IMR-90 (cell line): ENCODE results near the gene KRT28. TPM values are rescaled to one million over a fixed set of nuclear protein-coding genes. Genes with fewer than 3 reads are reported as not detected.

Experiments
- ATAC-seq: fragments of 200-7000 bp; cut with Tn5 transposase; 2 replicates; pipeline ENCODE4 v1.9.1; 2020; ENCODE audit warnings: low read depth, mild to moderate bottlenecking, moderate library complexity
- BruUV-seq: library from RNA; stranded (reverse); fragments of 400-500 nt; replicated peaks from 2 replicates; lab custom pipeline; 2021; lab: Mats Ljungman, UMichigan
- CTCF ChIA-PET: fragments of 300-600 bp; formaldehyde crosslinking; extraction: SDS; loops from one replicate; lab custom pipeline; 2021; ENCODE audit warnings: antibody characterized with exemption; lab: Yijun Ruan, JAX
- POLR2A ChIA-PET: fragments of 300-600 bp; sonication (Branson Sonifier 250); formaldehyde crosslinking; loops from one replicate; lab custom pipeline; 2022; ENCODE audit warnings: antibody characterized with exemption; ENCODE audit not compliant: unreplicated experiment; lab: Charles Lee
- DNase-seq: peaks from one replicate; pipeline ENCODE4 v3.0.0; 2013
- H2AFZ ChIP-seq: replicated peaks from 2 replicates; pipeline ENCODE3; 2013; ENCODE audit warnings: low read length, mild to moderate bottlenecking; ENCODE audit not compliant: poor library complexity
- H2AK5ac ChIP-seq: 2 replicates; pipeline ENCODE4 v1.6.1; 2013; ENCODE audit warnings: low read depth, low read length, inconsistent platforms
- H2AK9ac ChIP-seq: replicated peaks from 2 replicates; pipeline ENCODE3; 2013; ENCODE audit warnings: mild to moderate bottlenecking, low read depth, low read length, moderate library complexity; ENCODE audit not compliant: poor library complexity
- H2BK120ac ChIP-seq: 2 replicates; pipeline ENCODE4 v1.6.1; 2013; ENCODE audit warnings: low read depth, low read length, inconsistent platforms
- H2BK15ac ChIP-seq: 3 replicates; pipeline ENCODE4 v1.6.1; 2013; ENCODE audit warnings: low read depth, low read length, inconsistent platforms
- H2BK20ac ChIP-seq: 2 replicates; pipeline ENCODE4 v1.6.1; 2013; ENCODE audit warnings: low read depth, mild to moderate bottlenecking, inconsistent platforms, low read length, moderate library complexity
- H2BK5ac ChIP-seq: 2 replicates; pipeline ENCODE4 v1.6.1; 2013; ENCODE audit warnings: mild to moderate bottlenecking, low read depth, low read length, inconsistent platforms; ENCODE audit not compliant: poor library complexity, severe bottlenecking
- H3K14ac ChIP-seq: replicated peaks from 2 replicates; pipeline ENCODE4 v1.6.1; 2013; ENCODE audit warnings: low read depth, low read length, inconsistent platforms
- H3K18ac ChIP-seq: 2 replicates; pipeline ENCODE4 v1.6.1; 2013; ENCODE audit warnings: low read depth, low read length, control low read depth
- H3K23ac ChIP-seq: 2 replicates; pipeline ENCODE4 v1.6.1; 2013; ENCODE audit warnings: low read depth, low read length, inconsistent platforms
- H3K27ac ChIP-seq: 2 replicates; pipeline ENCODE4 v1.5.1; 2013; ENCODE audit warnings: mild to moderate bottlenecking, control low read depth, low read length; ENCODE audit not compliant: insufficient read depth
- H3K27me3 ChIP-seq: 2 replicates; pipeline ENCODE4 v1.6.1; 2013; ENCODE audit warnings: low read length; ENCODE audit not compliant: control insufficient read depth, insufficient read depth
- H3K36me3 ChIP-seq: 2 replicates; pipeline ENCODE4 v1.6.1; 2013; ENCODE audit warnings: low read length, mixed read lengths; ENCODE audit not compliant: control insufficient read depth, insufficient read depth
- H3K4ac ChIP-seq: 2 replicates; pipeline ENCODE4 v1.6.1; 2013; ENCODE audit warnings: low read depth, low read length, inconsistent platforms
- H3K4me1 ChIP-seq: 2 replicates; pipeline ENCODE4 v1.6.1; 2013; ENCODE audit warnings: low read length, mixed read lengths; ENCODE audit not compliant: control insufficient read depth, insufficient read depth
- H3K4me2 ChIP-seq: 2 replicates; pipeline ENCODE4 v1.6.1; 2013; ENCODE audit warnings: low read depth, mild to moderate bottlenecking, control low read depth, low read length, moderate library complexity
- H3K4me3 ChIP-seq: 2 replicates; pipeline ENCODE4 v1.5.1; 2013; ENCODE audit warnings: low read depth, mild to moderate bottlenecking, control low read depth, low read length, moderate library complexity; ENCODE audit not compliant: insufficient read depth
- H3K56ac ChIP-seq: 2 replicates; pipeline ENCODE4 v1.6.1; 2013; ENCODE audit warnings: low read length, inconsistent platforms; ENCODE audit not compliant: insufficient read depth; ENCODE audit errors: extremely low read depth
- H3K79me1 ChIP-seq, 2 experiments: 2 replicates each; pipeline ENCODE4 v1.6.1; 2013; ENCODE audit warnings: low read length in 2 of 2, inconsistent platforms in 1 of 2, low read depth in 1 of 2
- H3K9ac ChIP-seq: 2 replicates; pipeline ENCODE4 v1.6.1; 2013; ENCODE audit warnings: low read depth, low read length, control low read depth
- H3K9me1 ChIP-seq: 2 replicates; pipeline ENCODE4 v1.6.1; 2013; ENCODE audit warnings: low read length, inconsistent platforms; ENCODE audit not compliant: insufficient read depth
- H3K9me3 ChIP-seq: 2 replicates; pipeline ENCODE4 v1.6.1; 2013; ENCODE audit warnings: low read length; ENCODE audit not compliant: control insufficient read depth, insufficient read depth
- H4K20me1 ChIP-seq: 2 replicates; pipeline ENCODE4 v1.6.1; 2013; ENCODE audit warnings: low read length, inconsistent platforms; ENCODE audit not compliant: insufficient read depth
- H4K5ac ChIP-seq: 2 replicates; pipeline ENCODE4 v1.6.1; 2013; ENCODE audit warnings: mild to moderate bottlenecking, low read depth, low read length, control low read depth
- H4K8ac ChIP-seq, 2 experiments: 2 replicates each; pipeline ENCODE4 v1.6.1; 2013; ENCODE audit warnings: low read depth in 2 of 2, low read length in 2 of 2, control low read depth in 1 of 2, inconsistent platforms in 1 of 2
- H4K91ac ChIP-seq: 2 replicates; pipeline ENCODE4 v1.6.1; 2013; ENCODE audit warnings: low read depth, low read length, inconsistent platforms; ENCODE audit not compliant: insufficient read depth
- BHLHE40 ChIP-seq: fragments of 150-350 bp; IDR thresholded peaks from 2 replicates; pipeline ENCODE4 v1.6.1; 2016; ENCODE audit warnings: mild to moderate bottlenecking, low read depth, low read length
- CEBPB ChIP-seq: IDR thresholded peaks from 2 replicates; pipeline ENCODE4 v1.6.1; 2012; ENCODE audit warnings: low read depth, low read length, improper control_type of control experiment
- CHD1 ChIP-seq: IDR thresholded peaks from 2 replicates; pipeline ENCODE4 v1.6.1; 2012; ENCODE audit warnings: low read depth, low read length, improper control_type of control experiment
- FOS ChIP-seq: fragments of 150-350 bp; IDR thresholded peaks from 2 replicates; pipeline ENCODE4 v1.6.1; 2016; ENCODE audit warnings: low read depth, low read length
- MAFK ChIP-seq: IDR thresholded peaks from 2 replicates; pipeline ENCODE4 v1.6.1; 2012; ENCODE audit warnings: low read depth, low read length, improper control_type of control experiment
- MAZ ChIP-seq: IDR thresholded peaks from 2 replicates; pipeline ENCODE4 v1.6.1; 2012; ENCODE audit warnings: low read depth, mild to moderate bottlenecking, low read length, improper control_type of control experiment, moderate library complexity, borderline replicate concordance
- MXI1 ChIP-seq: IDR thresholded peaks from 2 replicates; pipeline ENCODE4 v1.6.1; 2012; ENCODE audit warnings: low read depth, mild to moderate bottlenecking, low read length, moderate library complexity, borderline replicate concordance
- NFE2L2 ChIP-seq: fragments of 150-350 bp; IDR thresholded peaks from 2 replicates; pipeline ENCODE4 v1.6.1; 2016; ENCODE audit warnings: low read depth, mild to moderate bottlenecking, low read length
- POLR2A ChIP-seq: IDR thresholded peaks from 2 replicates; pipeline ENCODE4 v1.6.1; 2012; ENCODE audit warnings: mild to moderate bottlenecking, low read depth, low read length
- RAD21 ChIP-seq: IDR thresholded peaks from 2 replicates; pipeline ENCODE4 v1.6.1; 2012; ENCODE audit warnings: low read length, improper control_type of control experiment
- RCOR1 ChIP-seq: IDR thresholded peaks from 2 replicates; pipeline ENCODE4 v1.6.1; 2012; ENCODE audit warnings: mild to moderate bottlenecking, low read length, improper control_type of control experiment; ENCODE audit not compliant: insufficient replicate concordance
- RFX5 ChIP-seq: IDR thresholded peaks from 2 replicates; pipeline ENCODE4 v1.8.0; 2012; ENCODE audit warnings: low read depth, mild to moderate bottlenecking, low read length, moderate library complexity
- SMC3 ChIP-seq: fragments of 150-350 bp; IDR thresholded peaks from 2 replicates; pipeline ENCODE4 v1.6.1; 2016; ENCODE audit warnings: low read depth, mild to moderate bottlenecking, antibody characterized with exemption, low read length, moderate library complexity
- WGBS, 2 experiments: methylation state at CpG; one replicate each; pipeline versions ENCODE4 v1.1.5 to v1.1.7; 2013; ENCODE audit warnings: missing lambda C conversion rate in 2 of 2; ENCODE audit not compliant: insufficient read length in 1 of 2; ENCODE audit errors: extremely low coverage in 2 of 2; 5-methylcytosine and 5-hydroxymethylcytosine counted together
- dilution Hi-C: fragments of 300-500 bp; cut with HindIII; formaldehyde crosslinking; loops from one replicate; pipeline ENCODE4 v1.14.3; 2018; ENCODE audit warnings: low sequenced_read_pairs; ENCODE audit not compliant: unreplicated experiment
- in situ Hi-C: fragments of 300-500 bp; cut with MboI; formaldehyde crosslinking; loops from 3 replicates; pipeline ENCODE4 v1.14.3; 2019; ENCODE audit warnings: low sequenced_read_pairs, inconsistent platforms, mixed read lengths
- intact Hi-C: fragments of 100-400 bp; cut with micrococcal nuclease; formaldehyde crosslinking; loops from 2 replicates; pipeline ENCODE4 v1.10.0; 2022
- polyA plus RNA-seq, 3 experiments: library from polyadenylated mRNA; depleted of rRNA; stranded (reverse); fragments of >200 nt; gene quantifications; 2 replicates each; pipeline ENCODE4 v1.2.3, GENCODE V29; 2012; ENCODE audit warnings: low replicate concordance in 1 of 3
- total RNA-seq: library from RNA; depleted of rRNA; stranded (reverse); fragments of >200 nt; gene quantifications from 2 replicates; pipeline ENCODE4 v1.2.3, GENCODE V29; 2012
- TF ChIP-seq, protein P1 (sequence below): fragments of 150-350 bp; IDR thresholded peaks from 2 replicates; pipeline ENCODE4 v1.6.1; 2017; ENCODE audit warnings: mild to moderate bottlenecking, antibody characterized with exemption, low read length, low read depth
- TF ChIP-seq, protein P2 (sequence below): fragments of 150-350 bp; IDR thresholded peaks from 2 replicates; pipeline ENCODE4 v1.6.1; 2016; ENCODE audit warnings: low read depth, mild to moderate bottlenecking, low read length, moderate library complexity, borderline replicate concordance
- TF ChIP-seq, protein P3 (sequence below): conservative IDR thresholded peaks from 2 replicates; pipeline ENCODE4 v1.5.1; 2012; ENCODE audit warnings: mild to moderate bottlenecking, low read depth, low read length, improper control_type of control experiment

The KRT28 gene
- total and polyA plus RNA-seq, 2 of the 4 experiments (the other 2 are of a cell fraction): not detected

DNA sequence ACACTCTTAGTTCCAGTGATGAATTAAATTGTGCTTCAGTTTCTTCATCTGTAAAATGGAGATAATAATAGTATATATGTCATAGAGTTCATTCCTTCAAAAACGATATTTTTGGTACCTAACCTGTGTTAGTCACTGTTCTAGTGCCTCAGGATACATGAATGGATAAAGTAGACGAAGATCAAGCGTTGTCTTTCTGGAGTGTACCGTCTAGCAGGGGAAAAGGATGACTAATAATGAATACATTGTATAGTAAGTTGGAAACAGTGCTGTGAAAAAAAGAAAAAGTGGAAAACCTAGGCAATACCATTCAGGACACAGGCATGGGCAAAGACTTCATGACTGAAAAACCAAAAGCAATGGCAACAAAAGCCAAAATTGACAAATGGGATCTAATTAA lies 14.0 kb upstream of the KRT28 start:
- in situ Hi-C loops (no loop called here), dilution Hi-C loops (no loop called here), intact Hi-C loops (no loop called here)
- Histone ChIP-seq H3K4me3 (no peak overlapping the region), H2AFZ (no peak overlapping the region), H3K4me1 (peaks cover 2% of the 10 kb centered on the region; the same call in 1 of the 2 replicates), H3K14ac (no peak overlapping the region), H2BK20ac (no peak overlapping the region), H4K8ac (no peak overlapping the region), H3K36me3 (peaks cover 9% of the 10 kb centered on the region), H2AK9ac (no peak overlapping the region), H3K9me3 (no peaks in the 10 kb centered on the region), H3K18ac (no peak overlapping the region), H4K91ac (no peak overlapping the region), H3K4ac (no peak overlapping the region), H3K27me3 (no peaks in the 10 kb centered on the region), H3K23ac (no peak overlapping the region), H2BK120ac (no peak overlapping the region), H3K9me1 (no peaks in the 10 kb centered on the region; the same call in 1 of the 2 replicates), H3K4me2 (no peak overlapping the region), H4K20me1 (no peaks in the 10 kb centered on the region), H3K27ac (no peak overlapping the region), H3K56ac (no peak overlapping the region), H3K79me1 (peaks cover 12 to 13% of the 10 kb centered on the region in 2 experiments), H3K9ac (no peak overlapping the region), H2AK5ac (no peak overlapping the region), H4K5ac (no peak overlapping the region), H2BK5ac (no peak overlapping the region), H2BK15ac (no peak overlapping the region)
- DNase-seq: peak; percentile 47
- ChIA-PET CTCF (interaction anchor here (0.6 kb wide), 1 partner anchor 11 kb away, joined by 3 read pairs; no protein-coding TSS in a partner anchor), POLR2A (no interaction called here)
- no CpG with 5 or more reads among the region's 4 CpGs for WGBS, 2 experiments
- BruUV-seq: no TSS peak
- no peak for ATAC-seq
- TF ChIP-seq BHLHE40 (no peak), CHD1 (no peak), RCOR1 (no peak), MAZ (no peak), CEBPB (no peak), RFX5 (no peak), MAFK (no peak), RAD21 (no peak), POLR2A (no peak), NFE2L2 (no peak), MXI1 (no peak), FOS (no peak), SMC3 (no peak)
- TF ChIP-seq, protein P1, sequence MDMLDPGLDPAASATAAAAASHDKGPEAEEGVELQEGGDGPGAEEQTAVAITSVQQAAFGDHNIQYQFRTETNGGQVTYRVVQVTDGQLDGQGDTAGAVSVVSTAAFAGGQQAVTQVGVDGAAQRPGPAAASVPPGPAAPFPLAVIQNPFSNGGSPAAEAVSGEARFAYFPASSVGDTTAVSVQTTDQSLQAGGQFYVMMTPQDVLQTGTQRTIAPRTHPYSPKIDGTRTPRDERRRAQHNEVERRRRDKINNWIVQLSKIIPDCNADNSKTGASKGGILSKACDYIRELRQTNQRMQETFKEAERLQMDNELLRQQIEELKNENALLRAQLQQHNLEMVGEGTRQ: no peak
- TF ChIP-seq, protein P2, sequence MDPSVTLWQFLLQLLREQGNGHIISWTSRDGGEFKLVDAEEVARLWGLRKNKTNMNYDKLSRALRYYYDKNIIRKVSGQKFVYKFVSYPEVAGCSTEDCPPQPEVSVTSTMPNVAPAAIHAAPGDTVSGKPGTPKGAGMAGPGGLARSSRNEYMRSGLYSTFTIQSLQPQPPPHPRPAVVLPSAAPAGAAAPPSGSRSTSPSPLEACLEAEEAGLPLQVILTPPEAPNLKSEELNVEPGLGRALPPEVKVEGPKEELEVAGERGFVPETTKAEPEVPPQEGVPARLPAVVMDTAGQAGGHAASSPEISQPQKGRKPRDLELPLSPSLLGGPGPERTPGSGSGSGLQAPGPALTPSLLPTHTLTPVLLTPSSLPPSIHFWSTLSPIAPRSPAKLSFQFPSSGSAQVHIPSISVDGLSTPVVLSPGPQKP: no peak
- TF ChIP-seq, protein P3, sequence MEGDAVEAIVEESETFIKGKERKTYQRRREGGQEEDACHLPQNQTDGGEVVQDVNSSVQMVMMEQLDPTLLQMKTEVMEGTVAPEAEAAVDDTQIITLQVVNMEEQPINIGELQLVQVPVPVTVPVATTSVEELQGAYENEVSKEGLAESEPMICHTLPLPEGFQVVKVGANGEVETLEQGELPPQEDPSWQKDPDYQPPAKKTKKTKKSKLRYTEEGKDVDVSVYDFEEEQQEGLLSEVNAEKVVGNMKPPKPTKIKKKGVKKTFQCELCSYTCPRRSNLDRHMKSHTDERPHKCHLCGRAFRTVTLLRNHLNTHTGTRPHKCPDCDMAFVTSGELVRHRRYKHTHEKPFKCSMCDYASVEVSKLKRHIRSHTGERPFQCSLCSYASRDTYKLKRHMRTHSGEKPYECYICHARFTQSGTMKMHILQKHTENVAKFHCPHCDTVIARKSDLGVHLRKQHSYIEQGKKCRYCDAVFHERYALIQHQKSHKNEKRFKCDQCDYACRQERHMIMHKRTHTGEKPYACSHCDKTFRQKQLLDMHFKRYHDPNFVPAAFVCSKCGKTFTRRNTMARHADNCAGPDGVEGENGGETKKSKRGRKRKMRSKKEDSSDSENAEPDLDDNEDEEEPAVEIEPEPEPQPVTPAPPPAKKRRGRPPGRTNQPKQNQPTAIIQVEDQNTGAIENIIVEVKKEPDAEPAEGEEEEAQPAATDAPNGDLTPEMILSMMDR: no peak
